OCI-LY1 (cell line): ENCODE data around the gene WWOX.

Source experiments
- H2AFZ ChIP-seq: fragments of 200-600 bp; sonication (generic), shearing (Covaris generic); 2 replicates; pipeline ENCODE4 v1.6.0; 2014; ENCODE audit warnings: antibody characterized with exemption, mild to moderate bottlenecking, low read length
- H3F3A ChIP-seq: fragments of 200-600 bp; sonication (generic), shearing (Covaris generic); 2 replicates; pipeline ENCODE4 v1.6.0; 2014; ENCODE audit warnings: mild to moderate bottlenecking, antibody characterized with exemption, low read length, moderate library complexity; ENCODE audit not compliant: insufficient read depth
- H3K27ac ChIP-seq: fragments of 200-600 bp; sonication (generic); 2 replicates; pipeline ENCODE4 v1.5.1; 2014; ENCODE audit warnings: low read length, mixed run types, mild to moderate bottlenecking, low read depth; ENCODE audit not compliant: poor library complexity, severe bottlenecking
- H3K27me3 ChIP-seq: fragments of 200-600 bp; sonication (generic); 2 replicates; pipeline ENCODE4 v1.6.0; 2014; ENCODE audit warnings: antibody characterized with exemption, mild to moderate bottlenecking, low read length, moderate library complexity; ENCODE audit not compliant: insufficient read depth
- H3K36me3 ChIP-seq: fragments of 200-600 bp; sonication (generic); 2 replicates; pipeline ENCODE4 v1.6.1; 2014; ENCODE audit warnings: mild to moderate bottlenecking, antibody characterized with exemption, low read length, moderate library complexity, mixed read lengths; ENCODE audit not compliant: insufficient read depth
- H3K4me1 ChIP-seq: fragments of 200-600 bp; sonication (generic); 2 replicates; pipeline ENCODE4 v1.5.1; 2014; ENCODE audit warnings: mild to moderate bottlenecking, low read length, moderate library complexity; ENCODE audit not compliant: insufficient read depth, severe bottlenecking
- H3K4me2 ChIP-seq: fragments of 200-600 bp; sonication (generic), shearing (Covaris generic); 2 replicates; pipeline ENCODE4 v1.6.1; 2014; ENCODE audit warnings: low read length
- H3K4me3 ChIP-seq: fragments of 200-600 bp; sonication (generic); 2 replicates; pipeline ENCODE4 v1.5.1; 2014; ENCODE audit warnings: low read length, low read depth, mild to moderate bottlenecking, mixed read lengths; ENCODE audit not compliant: poor library complexity, severe bottlenecking
- H3K79me2 ChIP-seq: fragments of 200-600 bp; shearing (Covaris generic); 2 replicates; pipeline ENCODE4 v1.6.1; 2016; ENCODE audit warnings: mixed run types, low read length, mixed read lengths; ENCODE audit not compliant: insufficient read depth
- H3K9ac ChIP-seq: fragments of 200-600 bp; sonication (generic), shearing (Covaris generic); 2 replicates; pipeline ENCODE4 v1.6.1; 2014; ENCODE audit warnings: mild to moderate bottlenecking, low read length, mixed read lengths
- H3K9me2 ChIP-seq: fragments of 200-600 bp; sonication (generic), shearing (Covaris generic); 2 replicates; pipeline ENCODE4 v1.6.1; 2014; ENCODE audit warnings: low read depth, mild to moderate bottlenecking, low read length, mixed read lengths
- H3K9me3 ChIP-seq: fragments of 200-600 bp; shearing (Covaris generic); 2 replicates; pipeline ENCODE4 v1.6.1; 2014; ENCODE audit warnings: low read length, mixed read lengths
- H4K20me1 ChIP-seq: fragments of 200-600 bp; sonication (generic), shearing (Covaris generic); 2 replicates; pipeline ENCODE4 v1.6.0; 2016; ENCODE audit warnings: mild to moderate bottlenecking, low read length; ENCODE audit not compliant: insufficient read depth
- EZH2 ChIP-seq: fragments of 200-600 bp; sonication (generic), shearing (Covaris generic); IDR thresholded peaks from 2 replicates; pipeline ENCODE4 v1.8.0; 2017; ENCODE audit warnings: borderline replicate concordance, mixed run types, mild to moderate bottlenecking, antibody characterized with exemption, low read length, moderate library complexity, mixed read lengths
- TF ChIP-seq, protein P1 (sequence below): fragments of 200-600 bp; sonication (generic), shearing (Covaris generic); IDR thresholded peaks from 2 replicates; pipeline ENCODE4 v1.5.1; 2017; ENCODE audit warnings: mild to moderate bottlenecking, antibody characterized with exemption, low read length, moderate library complexity, mixed read lengths

The WWOX gene

DNA sequence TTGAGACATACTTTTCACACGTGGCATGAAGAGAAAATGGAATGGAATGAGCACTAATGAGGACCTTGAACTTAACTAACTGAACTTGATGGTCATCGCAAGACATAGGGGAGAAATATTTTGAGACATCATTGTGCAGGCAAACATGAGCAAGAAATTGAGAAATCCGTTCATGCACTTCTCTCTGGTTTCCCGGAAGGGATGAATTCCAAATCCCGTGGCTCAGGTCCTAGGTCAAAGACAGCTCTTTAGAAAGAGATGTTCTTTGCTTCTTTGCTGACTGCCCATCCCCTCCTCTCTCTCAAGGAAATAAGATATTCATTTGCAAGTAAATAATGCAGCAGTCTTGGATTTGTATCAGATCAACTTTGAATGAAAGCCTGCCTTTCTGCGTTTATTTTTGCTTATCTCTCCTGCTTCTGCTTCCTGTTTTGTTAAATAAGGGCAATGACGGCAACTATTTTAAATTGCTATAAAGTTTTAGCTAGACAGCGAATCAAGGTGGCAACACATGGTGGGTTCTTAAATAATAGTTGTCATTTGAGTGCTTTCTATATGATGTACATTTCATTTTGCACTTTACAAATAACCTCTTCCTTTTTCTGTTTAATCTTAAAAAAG lies 843.3 kb downstream of the WWOX start:
- H3K9ac ChIP-seq, result no peak overlapping the region
- no peaks in the 10 kb centered on the region for H3K27me3 ChIP-seq
- TF ChIP-seq EZH2, result no peak
- TF ChIP-seq, protein P1, sequence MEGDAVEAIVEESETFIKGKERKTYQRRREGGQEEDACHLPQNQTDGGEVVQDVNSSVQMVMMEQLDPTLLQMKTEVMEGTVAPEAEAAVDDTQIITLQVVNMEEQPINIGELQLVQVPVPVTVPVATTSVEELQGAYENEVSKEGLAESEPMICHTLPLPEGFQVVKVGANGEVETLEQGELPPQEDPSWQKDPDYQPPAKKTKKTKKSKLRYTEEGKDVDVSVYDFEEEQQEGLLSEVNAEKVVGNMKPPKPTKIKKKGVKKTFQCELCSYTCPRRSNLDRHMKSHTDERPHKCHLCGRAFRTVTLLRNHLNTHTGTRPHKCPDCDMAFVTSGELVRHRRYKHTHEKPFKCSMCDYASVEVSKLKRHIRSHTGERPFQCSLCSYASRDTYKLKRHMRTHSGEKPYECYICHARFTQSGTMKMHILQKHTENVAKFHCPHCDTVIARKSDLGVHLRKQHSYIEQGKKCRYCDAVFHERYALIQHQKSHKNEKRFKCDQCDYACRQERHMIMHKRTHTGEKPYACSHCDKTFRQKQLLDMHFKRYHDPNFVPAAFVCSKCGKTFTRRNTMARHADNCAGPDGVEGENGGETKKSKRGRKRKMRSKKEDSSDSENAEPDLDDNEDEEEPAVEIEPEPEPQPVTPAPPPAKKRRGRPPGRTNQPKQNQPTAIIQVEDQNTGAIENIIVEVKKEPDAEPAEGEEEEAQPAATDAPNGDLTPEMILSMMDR, result no peak
- no peaks in the 10 kb centered on the region for H4K20me1 ChIP-seq
- no peaks in the 10 kb centered on the region for H3K36me3 ChIP-seq
- no peak overlapping the region for H2AFZ ChIP-seq
- H3K4me2 ChIP-seq, result no peak overlapping the region
- no peak overlapping the region for H3K27ac ChIP-seq
- H3K79me2 ChIP-seq, result no peaks in the 10 kb centered on the region
- H3K9me2 ChIP-seq, result no peaks in the 10 kb centered on the region
- no peaks in the 10 kb centered on the region for H3K4me1 ChIP-seq
- H3F3A ChIP-seq, result no peaks in the 10 kb centered on the region
- H3K9me3 ChIP-seq, result no peaks in the 10 kb centered on the region
- H3K4me3 ChIP-seq, result no peak overlapping the region

DNA sequence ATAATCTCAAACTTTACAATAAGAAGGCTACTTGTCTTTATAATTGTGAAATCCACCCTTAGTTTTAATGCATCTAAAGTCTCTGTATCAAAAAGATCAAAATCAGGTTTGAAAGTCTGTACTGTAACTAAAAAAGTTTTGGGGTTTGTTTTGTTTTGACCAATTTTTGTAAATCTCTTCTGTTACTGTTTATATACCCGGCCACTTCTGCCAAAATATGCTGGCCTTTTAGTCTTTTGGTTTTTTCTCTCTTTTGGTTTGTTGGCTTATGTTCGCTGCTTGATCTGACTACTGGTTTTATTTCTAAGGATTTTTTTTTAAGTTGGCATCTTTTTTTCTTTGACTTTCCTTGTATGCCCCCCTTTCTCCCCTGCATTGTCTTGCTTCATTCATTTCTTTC lies 845.9 kb downstream of the WWOX start:
- Histone ChIP-seq H3K27ac (no peak overlapping the region), H3K4me2 (no peak overlapping the region), H3K9me3 (no peaks in the 10 kb centered on the region), H3K4me1 (no peaks in the 10 kb centered on the region), H3K79me2 (no peaks in the 10 kb centered on the region), H3K9me2 (no peaks in the 10 kb centered on the region), H3K36me3 (no peaks in the 10 kb centered on the region), H2AFZ (no peak overlapping the region), H3F3A (no peaks in the 10 kb centered on the region), H3K27me3 (no peaks in the 10 kb centered on the region), H3K9ac (no peak overlapping the region), H4K20me1 (no peaks in the 10 kb centered on the region), H3K4me3 (no peak overlapping the region)
- no peak for TF ChIP-seq EZH2
- TF ChIP-seq, protein P1, result no peak

- H3K9me3 ChIP-seq, result no peaks in the 10 kb centered on the region
- no peaks in the 10 kb centered on the region for H3K4me1 ChIP-seq
- no peak for TF ChIP-seq EZH2
- TF ChIP-seq, protein P1, result no peak
- H3K4me2 ChIP-seq, result no peak overlapping the region
- no peaks in the 10 kb centered on the region for H3K27me3 ChIP-seq
- H3K9ac ChIP-seq, result no peak overlapping the region
- H3K4me3 ChIP-seq, result no peak overlapping the region
- no peaks in the 10 kb centered on the region for H3F3A ChIP-seq
- no peaks in the 10 kb centered on the region for H3K36me3 ChIP-seq
- H4K20me1 ChIP-seq, result no peaks in the 10 kb centered on the region
- H2AFZ ChIP-seq, result no peak overlapping the region
- no peak overlapping the region for H3K27ac ChIP-seq
- H3K79me2 ChIP-seq, result no peaks in the 10 kb centered on the region
- H3K9me2 ChIP-seq, result no peaks in the 10 kb centered on the region
These were observed 847.1 kb downstream of the WWOX start for GRCh38 chr16:78946556-78946955.
